Heart left ventricle (tissue), 13 donors: ENCODE measurements around the gene MDFIC.

Experiments used
- POLR2A ChIP-seq, 2 donors: fragments of 450-650 bp; IDR thresholded peaks; one replicate each; pipeline ENCODE4 v1.6.1; 2017; ENCODE audit warnings: antibody characterized with exemption in 2 of 2, mild to moderate bottlenecking in 2 of 2, moderate library complexity in 2 of 2
- TF ChIP-seq, protein P1 (sequence below), 12 donors: fragments of 200-600 bp; sonication (generic) in 4 of 12; IDR thresholded peaks; one replicate each; pipeline versions ENCODE4 v1.5.0 to v1.8.0; 2018 to 2022; ENCODE audit warnings: antibody characterized with exemption in 12 of 12, mild to moderate bottlenecking in 5 of 12
- donor health status: ischemic (EF 13 %, LVEDD 7.1; RV severe dilation, severe dysfunction).
- donor health status: DM: no; HTN: yes; CAD: no.
- donor health status: DM: no; HTN: no; CAD: no.
- donor health status: ischemic (EF 25% LVEDD 6.9; RV normal size, moderate dysfunction).
- donor health status: ischemic (EF 25% LVEDD 5.7; RV mildly dilated, moderate dysfunction).
- donor health status: ischemic (EF 35%, LVEDD 5.7; RV mildly dilated, moderate dysfunction).
- donor health status: nonischemic (EF 11% LVEDD 7.7; RV severe dilation, severe dysfunction).
- donor health status: DM: yes; HTN: yes; CAD: no.
- donor health status: PGD.
- donor health status: ischemic (EF 29% LVEDD 5.4; RV normal size, mild dysfunction).
- donor health status: nonischemic (EF 23%, LVEDD 6.1; RV moderate dilation, normal function).

DNA sequence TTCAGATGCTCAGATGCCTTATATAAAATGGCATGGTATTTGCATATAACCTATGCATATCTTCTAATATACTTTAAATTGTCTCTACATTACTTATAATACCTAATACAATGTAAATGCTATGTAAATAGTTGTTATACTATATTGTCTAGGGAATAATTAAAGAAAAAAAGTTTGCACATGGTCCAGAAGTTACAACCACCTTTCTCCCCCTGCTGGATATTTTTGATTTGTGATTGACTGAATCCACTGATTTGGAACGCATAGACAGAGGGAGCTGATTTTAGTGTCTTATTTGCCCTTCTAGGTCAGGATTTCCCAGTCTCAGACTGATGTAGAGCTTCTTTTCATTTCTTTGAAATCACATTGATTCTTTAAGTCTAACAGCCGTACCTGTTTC, 31.8 kb downstream of the MDFIC start:
- TF ChIP-seq, protein P1, sequence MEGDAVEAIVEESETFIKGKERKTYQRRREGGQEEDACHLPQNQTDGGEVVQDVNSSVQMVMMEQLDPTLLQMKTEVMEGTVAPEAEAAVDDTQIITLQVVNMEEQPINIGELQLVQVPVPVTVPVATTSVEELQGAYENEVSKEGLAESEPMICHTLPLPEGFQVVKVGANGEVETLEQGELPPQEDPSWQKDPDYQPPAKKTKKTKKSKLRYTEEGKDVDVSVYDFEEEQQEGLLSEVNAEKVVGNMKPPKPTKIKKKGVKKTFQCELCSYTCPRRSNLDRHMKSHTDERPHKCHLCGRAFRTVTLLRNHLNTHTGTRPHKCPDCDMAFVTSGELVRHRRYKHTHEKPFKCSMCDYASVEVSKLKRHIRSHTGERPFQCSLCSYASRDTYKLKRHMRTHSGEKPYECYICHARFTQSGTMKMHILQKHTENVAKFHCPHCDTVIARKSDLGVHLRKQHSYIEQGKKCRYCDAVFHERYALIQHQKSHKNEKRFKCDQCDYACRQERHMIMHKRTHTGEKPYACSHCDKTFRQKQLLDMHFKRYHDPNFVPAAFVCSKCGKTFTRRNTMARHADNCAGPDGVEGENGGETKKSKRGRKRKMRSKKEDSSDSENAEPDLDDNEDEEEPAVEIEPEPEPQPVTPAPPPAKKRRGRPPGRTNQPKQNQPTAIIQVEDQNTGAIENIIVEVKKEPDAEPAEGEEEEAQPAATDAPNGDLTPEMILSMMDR (IDR thresholded peaks at IDR 0.05) = peak in 1 of 12 donors; percentile 11
- no peak for TF ChIP-seq POLR2A (IDR thresholded peaks at IDR 0.05)
